Hematopoietic multipotent progenitor cell treated with erythropoietin and hydrocortisone succinate and interleukin-3 and kit ligand, for 15 days (in vitro differentiated cells): ENCODE measurements around the gene RNF10.
A peak's percentile ranks its signal among the peaks of the same experiment; 100 is the strongest.
"Not testable (repeated sequence)": the region's sequence is repeated elsewhere in the genome, so short reads cannot be mapped to it uniquely, and the experiment has no call there.

Experiments used
- DNase-seq: peaks from one replicate; pipeline ENCODE4 v3.0.0-alpha.2; 2015; ENCODE audit warnings: low spot score

Gene RNF10

DNA sequence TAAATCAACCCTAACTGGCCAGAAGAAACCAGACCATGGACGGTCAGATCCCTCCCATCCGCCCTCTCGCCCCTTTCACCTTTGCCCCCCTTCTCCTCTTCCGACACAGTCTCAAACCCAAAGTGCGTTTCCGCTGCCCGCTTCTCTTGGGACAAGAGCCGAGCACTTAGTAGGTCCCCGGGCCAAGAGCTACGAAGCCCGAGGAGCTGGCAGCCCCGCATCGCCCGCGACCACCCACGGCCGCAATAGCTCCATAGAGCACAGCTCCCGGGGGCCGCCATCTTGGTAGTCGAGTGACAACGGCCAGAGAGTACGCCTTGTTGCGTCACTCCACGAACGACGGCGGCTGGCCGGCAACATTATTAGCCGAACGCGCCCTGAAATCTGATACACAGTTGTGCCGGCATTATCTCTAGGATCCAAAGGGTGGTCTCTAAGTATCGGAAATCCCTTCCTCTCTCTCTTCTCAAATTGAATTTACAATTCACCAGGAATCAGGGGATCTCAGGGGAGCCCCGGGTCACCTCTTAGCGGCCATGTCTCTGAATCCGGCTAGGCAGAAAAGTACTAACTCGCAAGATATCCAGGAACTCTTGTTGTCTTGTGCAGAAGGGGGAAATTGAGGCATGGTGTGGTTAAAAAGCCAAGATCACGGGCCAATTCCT, 5.2 kb upstream of the RNF10 start, which contains the start of gene COQ5:
COQ5 (minus strand) TSS at position 298 of the 665 bp plus-strand sequence; CDS start at position 281, 17 bp downstream.
- peak; percentile 83 for DNase-seq

DNA sequence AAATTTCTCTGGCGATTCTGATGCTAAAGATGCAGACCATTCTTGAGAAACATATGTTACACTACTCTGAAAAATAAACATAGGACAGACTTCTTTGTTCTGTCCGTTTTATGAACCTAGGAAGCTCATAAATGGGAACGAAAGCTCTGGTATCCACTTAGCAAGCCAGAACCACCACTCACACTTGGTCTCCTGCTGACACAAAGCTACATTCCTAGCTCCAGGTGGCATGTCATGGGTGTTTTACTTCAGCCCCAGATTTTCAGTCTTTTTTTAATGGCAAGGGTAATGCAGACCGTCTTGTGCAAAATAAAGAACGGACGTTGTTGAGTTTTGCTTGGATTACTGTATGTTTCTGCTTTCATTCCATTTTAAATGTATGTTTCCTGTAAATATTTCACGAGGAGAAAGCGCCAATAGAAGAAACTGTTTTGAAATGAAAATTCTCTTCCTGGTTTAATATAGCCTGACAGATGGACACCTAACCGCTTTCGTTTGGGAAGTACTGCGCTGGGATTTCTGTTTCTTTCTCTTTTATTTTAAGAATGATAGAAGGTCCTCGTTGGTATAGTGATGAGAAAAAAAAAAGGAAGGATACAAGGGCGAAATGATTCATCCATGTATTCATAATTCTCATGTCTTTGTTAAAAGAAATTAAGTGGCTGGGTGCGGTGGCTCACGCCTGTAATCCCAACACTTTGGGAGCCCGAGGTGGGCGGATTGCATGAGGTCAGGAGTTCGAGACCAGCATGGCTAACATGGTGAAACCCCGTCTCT, 4.3 kb upstream of the RNF10 start:
- no peak for DNase-seq

DNA sequence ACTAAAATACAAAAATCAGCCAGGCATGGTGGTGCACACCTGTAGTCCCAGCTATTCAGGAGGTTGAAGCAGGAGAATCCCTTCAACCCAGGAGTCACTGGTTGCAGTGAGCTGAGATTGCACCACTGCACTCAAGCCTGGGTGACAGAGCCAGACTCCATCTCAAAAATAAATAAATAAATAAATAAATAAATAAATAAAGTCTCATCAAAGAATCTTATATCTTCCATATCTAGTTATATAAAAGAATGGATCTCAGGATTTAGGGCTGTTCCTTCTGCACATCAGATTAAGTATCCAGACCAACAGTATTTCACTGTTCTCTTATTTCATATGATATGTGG, 3.8 kb upstream of the RNF10 start:
- not testable (repeated sequence) for DNase-seq

DNA sequence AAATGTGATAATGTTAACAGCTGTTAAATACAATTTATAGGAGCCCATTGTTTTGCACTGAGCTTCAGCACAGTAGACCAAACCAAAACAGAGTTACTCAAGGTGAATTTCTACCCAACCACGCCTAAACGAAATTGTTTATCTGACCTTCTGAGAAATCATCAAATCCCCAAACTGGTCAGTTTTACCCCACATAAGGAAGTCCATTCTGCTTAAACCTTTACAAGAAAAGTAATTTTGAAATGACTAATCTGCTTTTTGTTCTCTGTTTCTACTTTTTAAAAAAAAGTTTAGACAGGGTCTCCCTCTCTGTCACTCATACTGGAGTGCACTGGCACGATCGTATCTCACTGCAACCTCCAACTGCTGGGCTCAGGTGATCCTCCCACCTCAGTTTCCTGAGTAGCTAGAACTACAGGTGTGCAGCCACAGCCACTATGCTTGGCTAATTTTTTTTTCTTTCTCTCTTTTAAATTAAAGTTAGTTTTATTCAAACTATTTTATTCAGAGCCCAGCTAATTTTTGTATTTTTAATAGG, 1.4 kb upstream of the RNF10 start:
- DNase-seq = no peak

DNA sequence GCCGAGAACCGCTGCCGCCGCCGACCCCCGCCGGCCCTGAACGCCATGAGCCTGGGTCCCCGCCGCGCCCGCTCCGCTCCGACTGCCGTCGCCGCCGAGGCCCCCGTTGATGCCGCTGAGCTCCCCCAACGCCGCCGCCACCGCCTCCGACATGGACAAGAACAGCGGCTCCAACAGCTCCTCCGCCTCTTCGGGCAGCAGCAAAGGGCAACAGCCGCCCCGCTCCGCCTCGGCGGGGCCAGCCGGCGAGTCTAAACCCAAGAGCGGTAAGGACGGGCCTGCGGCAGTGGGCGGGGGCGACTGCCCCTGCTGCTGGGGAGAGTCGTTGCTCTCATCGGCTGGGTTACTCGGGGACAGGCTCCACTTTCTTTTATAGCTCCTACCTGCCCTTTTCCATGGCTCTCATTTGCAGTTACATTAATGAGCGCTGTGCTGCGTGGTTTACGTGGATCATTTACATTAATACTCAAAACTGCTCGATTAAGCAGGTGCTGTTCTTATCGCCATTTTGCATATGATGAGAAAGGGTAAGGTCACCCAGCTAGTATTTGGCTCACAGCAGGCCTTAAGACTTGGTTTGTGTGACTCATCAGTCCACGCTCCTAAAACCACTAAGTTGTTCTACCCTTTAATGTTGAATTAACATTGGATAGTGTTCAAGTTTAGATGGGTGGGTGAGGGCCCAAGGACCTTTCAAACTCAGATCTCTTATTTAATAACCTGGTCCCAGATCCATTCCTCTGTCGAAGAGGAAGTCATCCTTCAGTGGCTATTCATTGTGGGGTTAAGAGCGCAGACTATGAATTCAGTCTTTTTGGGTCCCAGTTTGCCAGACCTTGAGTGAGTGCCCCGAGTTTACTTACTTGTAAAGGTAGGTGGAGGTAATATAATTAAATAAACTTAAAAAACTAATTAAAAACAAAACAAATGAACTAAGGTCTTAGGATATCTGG, 823 bp downstream of the RNF10 start:
- peak; percentile 88 for DNase-seq

DNA sequence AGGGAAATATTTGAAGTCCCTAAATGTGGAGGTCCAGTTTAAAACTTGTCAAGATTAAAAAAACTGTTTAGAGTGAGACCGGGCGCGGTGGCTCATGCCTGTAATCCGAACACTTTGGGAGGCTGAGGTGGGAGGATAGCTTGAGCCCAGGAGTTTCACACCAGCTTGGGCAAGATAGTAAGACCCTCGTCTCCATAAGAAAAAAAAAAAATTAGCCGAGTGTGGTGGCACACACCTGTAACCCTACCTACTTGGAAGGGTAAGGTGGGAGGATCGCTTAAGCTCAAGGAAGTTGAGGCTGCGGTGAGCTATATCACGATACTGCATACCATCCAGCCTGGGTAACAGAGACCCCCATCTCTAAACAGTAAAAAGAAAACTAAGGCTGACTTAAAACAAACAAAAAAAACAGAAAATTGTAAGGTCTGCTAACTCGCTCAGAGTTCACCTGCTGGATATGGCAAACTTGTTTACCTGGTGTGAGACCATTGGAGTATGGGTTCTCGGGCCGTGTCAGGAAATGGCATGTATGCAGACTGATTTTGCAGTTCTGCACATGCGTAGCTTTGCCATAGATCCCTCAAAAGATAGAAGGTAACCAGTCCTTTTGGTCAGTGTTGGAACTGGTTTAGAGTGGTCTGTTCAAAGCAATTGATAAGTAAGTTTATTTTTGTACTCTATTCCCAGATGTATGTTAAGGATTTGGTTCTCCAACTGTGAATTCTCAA, 2.1 kb downstream of the RNF10 start:
- peak; percentile 42 for DNase-seq

DNA sequence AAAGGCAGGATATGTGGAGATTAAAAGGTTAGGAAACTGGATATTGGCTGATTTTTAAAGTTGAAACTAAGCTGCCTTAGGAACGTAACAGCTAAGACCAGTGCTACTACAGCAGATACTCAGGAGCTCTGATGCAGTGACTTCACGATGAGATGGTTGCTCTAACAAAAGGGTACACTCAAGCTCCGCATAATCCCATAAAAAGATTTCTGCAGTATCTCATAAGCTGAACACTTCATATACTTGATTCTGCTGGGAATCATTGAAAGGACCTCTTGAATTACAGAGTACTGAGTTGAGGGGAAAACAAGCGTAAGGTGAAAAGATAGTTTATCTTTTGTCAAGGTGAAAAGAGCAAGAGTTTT, 3.7 kb downstream of the RNF10 start:
- no peak for DNase-seq

DNA sequence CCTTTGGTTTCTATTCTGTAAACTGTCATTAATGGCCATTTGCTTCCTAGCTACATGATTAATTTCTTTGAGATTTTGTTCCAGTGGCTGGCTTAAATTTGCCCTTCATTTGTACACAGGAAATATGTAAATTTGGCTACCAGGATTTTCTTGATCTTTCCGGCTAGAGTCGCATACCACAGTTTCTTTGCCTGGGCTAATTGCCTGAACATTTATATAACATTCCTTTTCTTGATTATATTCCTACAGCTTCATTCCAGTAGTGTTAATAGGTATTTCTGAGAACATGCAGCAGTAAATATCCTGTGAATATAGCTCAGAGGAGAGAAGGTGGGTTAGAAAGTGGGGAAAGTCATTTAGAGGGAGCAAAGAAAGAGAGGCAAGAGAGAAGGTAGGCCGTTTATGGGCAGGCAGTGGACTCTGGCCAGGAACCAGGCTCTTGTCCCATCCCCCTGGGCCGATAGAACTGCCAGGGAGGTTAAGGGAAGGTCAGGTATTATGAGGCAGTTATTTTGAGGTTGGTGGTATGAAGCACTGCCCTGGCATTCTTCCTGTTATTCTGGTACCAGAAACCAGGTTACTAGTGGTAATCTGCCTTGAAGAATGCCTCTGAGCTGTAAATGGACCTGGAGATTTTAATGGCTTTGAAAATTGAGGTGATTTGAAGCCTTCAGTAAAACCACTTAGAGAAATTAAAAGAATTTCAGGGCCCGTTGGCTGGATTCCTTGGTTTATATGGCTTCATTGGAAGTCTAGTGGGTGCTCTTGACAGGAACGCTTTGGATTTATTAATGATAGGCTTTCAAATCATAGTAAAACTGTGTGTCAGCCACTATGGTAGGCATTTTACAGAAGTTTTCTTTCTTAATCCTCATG, 4.4 kb downstream of the RNF10 start:
- no peak for DNase-seq

DNA sequence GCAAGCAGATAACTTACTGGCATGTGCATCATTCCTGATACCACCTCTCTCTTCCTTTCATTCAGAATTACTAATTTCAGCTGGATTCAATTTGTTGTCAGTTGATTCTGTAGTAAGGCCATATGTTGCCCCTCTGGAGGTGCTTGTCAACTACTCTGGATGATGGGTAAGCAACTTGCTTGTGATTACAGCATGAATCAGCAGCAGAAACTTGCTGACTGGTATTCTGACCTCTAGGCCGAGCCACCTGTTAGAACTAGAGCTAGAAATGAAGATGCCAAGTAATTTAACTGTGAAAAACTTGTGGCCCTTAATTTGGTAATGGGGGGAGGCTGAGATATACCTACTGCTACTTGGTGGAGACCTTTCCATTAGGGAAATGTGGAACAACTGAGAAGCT, 5.1 kb downstream of the RNF10 start:
- DNase-seq = peak; percentile 81

DNA sequence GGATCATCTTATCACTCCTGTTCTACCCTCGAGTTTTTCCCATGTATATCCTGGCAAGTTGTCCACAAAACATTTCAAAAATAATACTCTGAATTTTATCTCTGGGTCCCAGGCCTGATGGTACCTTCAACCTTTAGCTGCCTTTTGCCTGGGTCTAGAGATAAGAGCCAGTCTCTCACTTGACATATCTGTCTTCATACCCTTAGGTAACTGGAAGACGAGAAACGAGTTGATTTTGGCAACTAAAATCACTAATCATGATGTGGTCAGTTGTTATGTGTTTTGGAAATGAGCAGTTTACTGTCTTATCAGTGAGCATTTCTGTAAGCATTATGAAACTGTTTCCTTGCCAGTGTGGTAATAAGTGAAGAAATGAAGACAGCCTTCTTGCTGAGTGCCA, 6.3 kb downstream of the RNF10 start:
- DNase-seq = peak; percentile 87

DNA sequence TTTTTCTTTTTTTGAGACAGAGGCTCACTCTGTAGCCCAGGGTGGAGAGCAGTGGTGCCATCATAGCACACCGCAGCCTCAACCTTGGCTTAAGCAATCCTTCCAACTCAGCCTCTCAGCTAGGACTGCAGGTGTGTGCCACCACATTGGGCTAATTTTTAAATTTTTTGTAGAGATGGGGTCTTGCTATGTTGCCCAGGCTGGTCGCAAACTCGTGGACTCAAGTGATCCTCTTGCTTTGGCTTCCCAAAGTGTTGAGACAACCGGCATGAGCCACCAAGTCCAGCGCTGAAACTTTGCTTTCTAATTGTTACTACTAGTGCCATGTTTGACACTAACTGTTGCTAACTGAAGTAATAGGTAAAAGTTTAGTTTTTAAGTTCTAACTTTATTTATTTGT, 8.0 kb downstream of the RNF10 start:
- no peak for DNase-seq

DNA sequence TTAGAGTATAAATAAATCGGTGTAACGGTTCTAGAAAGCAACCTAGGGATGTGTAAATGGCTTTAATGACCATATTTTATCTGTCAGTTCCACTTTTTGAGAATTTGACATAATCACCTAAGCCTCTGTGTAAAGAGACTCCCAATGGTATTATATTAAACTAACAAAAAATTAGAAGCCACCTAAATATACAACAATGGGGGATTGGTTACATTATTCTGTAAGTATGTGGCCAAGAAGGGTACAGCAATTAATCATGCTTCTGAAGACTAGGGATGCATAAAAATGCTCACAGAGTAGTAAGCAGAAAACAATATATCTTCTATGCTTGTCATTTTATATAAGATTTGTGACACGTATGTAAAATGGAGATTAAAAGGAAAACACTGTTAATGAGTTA, 10.5 kb downstream of the RNF10 start:
- no peak for DNase-seq

DNA sequence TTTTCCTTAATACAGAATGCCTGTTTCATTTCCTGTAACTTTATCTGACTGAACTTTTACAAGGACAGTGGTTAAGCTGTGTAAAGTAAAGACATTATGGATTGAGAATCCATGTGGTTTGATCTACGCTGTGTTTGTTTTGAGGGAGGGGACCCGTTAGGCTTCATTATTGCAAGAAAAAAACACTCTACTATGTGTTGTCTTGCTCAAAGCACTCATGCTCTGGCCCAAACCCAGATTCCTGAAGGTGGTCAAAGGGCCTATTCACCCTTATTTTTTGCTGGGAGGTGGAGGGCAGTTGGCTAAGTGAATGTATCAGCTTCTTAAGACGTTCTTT, 11.9 kb downstream of the RNF10 start:
- DNase-seq = no peak

DNA sequence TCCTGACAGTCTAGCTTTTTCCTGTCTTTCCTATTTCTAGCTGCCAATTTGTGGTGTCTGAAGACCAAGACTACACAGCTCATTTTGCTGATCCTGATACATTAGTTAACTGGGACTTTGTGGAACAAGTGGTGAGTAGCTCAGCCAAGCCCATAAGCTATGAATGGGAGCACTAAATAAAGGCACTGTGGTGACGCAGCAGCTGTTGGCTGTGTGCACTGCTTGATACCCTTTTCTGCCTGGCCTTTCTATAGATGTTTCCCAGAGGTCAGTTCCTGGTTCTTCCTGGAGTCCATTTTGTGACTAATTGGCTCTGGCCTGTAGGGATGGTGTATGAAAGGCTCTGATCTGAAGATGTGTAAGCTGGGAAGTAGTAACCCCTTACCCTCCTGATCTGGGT, 20.5 kb downstream of the RNF10 start:
- DNase-seq = no peak

DNA sequence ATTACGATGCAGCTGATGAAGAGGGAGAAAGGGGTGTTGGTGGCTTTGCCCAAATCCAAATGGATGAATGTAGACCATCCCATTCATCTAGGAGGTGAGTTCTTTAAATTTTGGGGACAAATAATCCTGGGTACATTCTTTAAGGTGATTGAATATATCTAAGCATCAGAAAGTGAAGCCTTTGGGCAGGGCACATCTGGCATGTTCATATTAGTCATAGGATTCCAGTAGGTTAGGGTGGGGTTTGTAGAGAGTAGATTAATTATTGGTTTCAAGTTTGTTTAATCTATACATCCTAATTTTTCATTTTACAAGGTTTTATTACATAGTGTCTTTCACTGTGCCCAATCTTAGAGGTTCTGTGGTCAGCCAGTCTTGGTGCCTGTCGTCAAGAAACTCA, 23.4 kb downstream of the RNF10 start:
- DNase-seq = no peak

DNA sequence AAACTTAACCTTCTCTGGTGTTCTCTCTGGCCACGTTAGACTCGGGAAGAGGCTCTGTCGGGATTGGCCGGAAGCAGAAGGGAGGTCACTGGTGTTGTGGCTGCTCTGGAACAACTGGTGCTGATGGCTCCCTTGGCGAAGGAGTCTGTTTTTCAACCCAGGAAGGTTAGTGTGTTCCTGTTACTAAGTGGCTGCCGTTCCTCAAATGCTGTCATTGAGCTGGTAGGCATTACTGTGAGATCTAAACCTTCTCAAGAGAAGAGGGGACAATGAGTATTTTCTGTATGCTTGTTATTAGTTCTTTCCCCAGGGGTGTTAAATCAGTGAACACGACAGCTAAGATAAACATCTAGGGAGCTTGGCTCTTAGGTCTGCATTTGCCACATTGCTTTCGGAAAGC, 28.8 kb downstream of the RNF10 start:
- no peak for DNase-seq

DNA sequence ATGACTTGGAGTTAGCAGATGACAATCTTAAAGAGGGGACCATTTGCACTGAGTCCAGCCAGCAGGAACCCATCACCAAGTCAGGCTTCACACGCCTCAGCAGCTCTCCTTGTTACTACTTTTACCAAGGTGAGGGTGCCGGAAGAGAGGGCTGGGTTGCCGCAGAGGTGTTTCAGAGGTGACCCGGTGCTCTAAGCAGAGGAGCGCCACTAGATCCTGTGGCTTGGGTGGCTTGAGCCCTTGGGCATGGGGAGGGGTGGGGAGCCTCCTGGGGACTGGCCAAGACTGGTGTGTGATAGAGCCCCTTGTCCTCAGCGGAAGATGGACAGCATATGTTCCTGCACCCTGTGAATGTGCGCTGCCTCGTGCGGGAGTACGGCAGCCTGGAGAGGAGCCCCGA, 29.3 kb downstream of the RNF10 start:
- no peak for DNase-seq

DNA sequence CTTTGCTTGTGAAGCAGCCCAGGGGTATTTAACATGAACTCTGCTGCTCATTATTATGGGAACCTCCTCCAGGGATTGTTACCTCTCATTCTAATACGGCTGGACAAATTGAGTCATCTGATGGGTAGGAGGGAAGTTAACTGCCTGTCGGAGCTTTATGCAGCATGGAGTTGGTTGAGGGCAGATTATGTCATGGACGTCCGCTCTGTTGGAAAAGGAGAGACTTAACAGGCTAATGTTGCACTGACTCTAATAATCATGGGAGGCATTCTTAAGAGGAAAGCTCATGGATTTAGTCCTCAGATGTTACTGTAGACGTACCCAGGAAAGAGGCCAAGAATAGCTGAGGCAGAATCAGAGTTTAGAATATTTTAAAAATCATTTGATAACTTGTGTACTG, 37.1 kb downstream of the RNF10 start:
- no peak for DNase-seq

DNA sequence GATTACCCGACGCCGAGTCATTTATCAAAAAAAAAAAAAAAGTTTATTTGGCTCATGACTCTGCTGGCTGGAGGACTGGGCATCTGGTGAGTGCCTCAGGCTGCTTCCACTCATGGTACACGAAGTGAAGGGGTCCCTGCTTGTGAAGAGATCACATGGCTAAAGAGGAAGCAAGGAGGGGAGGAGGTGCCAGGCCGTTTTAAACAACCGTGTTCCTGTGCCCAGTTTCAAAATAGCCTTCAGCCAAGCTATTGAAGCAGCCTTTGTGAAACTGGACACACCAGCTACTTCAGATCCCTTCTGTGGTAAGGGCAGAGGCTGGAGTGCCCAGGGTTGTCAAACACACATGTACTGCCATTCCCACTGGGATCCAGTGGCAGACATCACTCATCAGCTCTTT, 39.4 kb downstream of the RNF10 start:
- no peak for DNase-seq

DNA sequence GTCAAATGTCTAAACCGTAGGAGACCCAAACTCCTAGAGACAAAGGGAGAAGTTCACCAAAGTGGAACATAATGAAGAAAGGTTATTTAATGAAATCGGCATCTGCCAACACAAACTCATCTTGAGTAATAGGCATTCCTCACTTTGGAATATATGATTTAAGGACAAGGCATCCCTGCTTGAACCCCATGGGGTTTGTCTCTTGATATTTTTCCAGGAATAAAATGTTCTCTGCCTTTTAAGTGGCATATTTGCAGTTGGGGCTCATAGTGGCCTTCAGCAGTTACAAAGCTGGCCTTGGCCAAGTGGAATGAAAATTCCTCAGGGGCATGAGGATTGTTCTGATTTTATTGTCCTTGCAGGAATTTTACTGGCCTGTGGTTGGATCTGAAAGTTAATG, 40.0 kb downstream of the RNF10 start:
- no peak for DNase-seq

DNA sequence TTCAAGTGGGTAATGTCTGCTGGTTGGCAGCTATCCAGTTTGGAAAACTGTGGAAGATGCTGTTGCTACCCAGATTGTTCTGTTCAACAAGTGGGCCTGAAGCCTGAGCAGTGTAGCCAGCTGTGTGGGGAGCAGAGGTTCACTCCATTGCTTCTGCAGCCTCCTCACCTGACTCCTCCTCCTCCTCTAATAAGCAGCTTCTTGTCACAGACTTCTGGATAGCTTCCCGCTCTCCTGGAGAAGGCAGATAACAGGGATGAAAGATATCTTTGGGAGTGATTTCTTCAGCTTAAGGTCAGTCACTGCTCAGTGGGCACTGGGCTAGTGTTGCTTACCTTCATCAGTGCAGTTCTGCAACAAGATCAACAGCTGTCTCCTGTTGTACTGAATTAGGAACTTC, 45.0 kb downstream of the RNF10 start:
- DNase-seq = no peak
